IMR-90 (cell line): ENCODE results near the gene DENND1A. TPM values are rescaled to one million over a fixed set of nuclear protein-coding genes. Genes with fewer than 3 reads are reported as not detected.

Experiments
- ATAC-seq: fragments of 200-7000 bp; cut with Tn5 transposase; 2 replicates; pipeline ENCODE4 v1.9.1; 2020; ENCODE audit warnings: low read depth, mild to moderate bottlenecking, moderate library complexity
- BruUV-seq: library from RNA; stranded (reverse); fragments of 400-500 nt; replicated peaks from 2 replicates; lab custom pipeline; 2021; lab: Mats Ljungman, UMichigan
- CTCF ChIA-PET: fragments of 300-600 bp; formaldehyde crosslinking; extraction: SDS; loops from one replicate; lab custom pipeline; 2021; ENCODE audit warnings: antibody characterized with exemption; lab: Yijun Ruan, JAX
- POLR2A ChIA-PET: fragments of 300-600 bp; sonication (Branson Sonifier 250); formaldehyde crosslinking; loops from one replicate; lab custom pipeline; 2022; ENCODE audit warnings: antibody characterized with exemption; ENCODE audit not compliant: unreplicated experiment; lab: Charles Lee
- DNase-seq: peaks from one replicate; pipeline ENCODE4 v3.0.0; 2013
- H2AFZ ChIP-seq: replicated peaks from 2 replicates; pipeline ENCODE3; 2013; ENCODE audit warnings: low read length, mild to moderate bottlenecking; ENCODE audit not compliant: poor library complexity
- H2AK5ac ChIP-seq: 2 replicates; pipeline ENCODE4 v1.6.1; 2013; ENCODE audit warnings: low read depth, low read length, inconsistent platforms
- H2AK9ac ChIP-seq: replicated peaks from 2 replicates; pipeline ENCODE3; 2013; ENCODE audit warnings: mild to moderate bottlenecking, low read depth, low read length, moderate library complexity; ENCODE audit not compliant: poor library complexity
- H2BK120ac ChIP-seq: 2 replicates; pipeline ENCODE4 v1.6.1; 2013; ENCODE audit warnings: low read depth, low read length, inconsistent platforms
- H2BK15ac ChIP-seq: 3 replicates; pipeline ENCODE4 v1.6.1; 2013; ENCODE audit warnings: low read depth, low read length, inconsistent platforms
- H2BK20ac ChIP-seq: 2 replicates; pipeline ENCODE4 v1.6.1; 2013; ENCODE audit warnings: low read depth, mild to moderate bottlenecking, inconsistent platforms, low read length, moderate library complexity
- H2BK5ac ChIP-seq: 2 replicates; pipeline ENCODE4 v1.6.1; 2013; ENCODE audit warnings: mild to moderate bottlenecking, low read depth, low read length, inconsistent platforms; ENCODE audit not compliant: poor library complexity, severe bottlenecking
- H3K14ac ChIP-seq: replicated peaks from 2 replicates; pipeline ENCODE4 v1.6.1; 2013; ENCODE audit warnings: low read depth, low read length, inconsistent platforms
- H3K18ac ChIP-seq: 2 replicates; pipeline ENCODE4 v1.6.1; 2013; ENCODE audit warnings: low read depth, low read length, control low read depth
- H3K23ac ChIP-seq: 2 replicates; pipeline ENCODE4 v1.6.1; 2013; ENCODE audit warnings: low read depth, low read length, inconsistent platforms
- H3K27ac ChIP-seq: 2 replicates; pipeline ENCODE4 v1.5.1; 2013; ENCODE audit warnings: mild to moderate bottlenecking, control low read depth, low read length; ENCODE audit not compliant: insufficient read depth
- H3K27me3 ChIP-seq: 2 replicates; pipeline ENCODE4 v1.6.1; 2013; ENCODE audit warnings: low read length; ENCODE audit not compliant: control insufficient read depth, insufficient read depth
- H3K36me3 ChIP-seq: 2 replicates; pipeline ENCODE4 v1.6.1; 2013; ENCODE audit warnings: low read length, mixed read lengths; ENCODE audit not compliant: control insufficient read depth, insufficient read depth
- H3K4ac ChIP-seq: 2 replicates; pipeline ENCODE4 v1.6.1; 2013; ENCODE audit warnings: low read depth, low read length, inconsistent platforms
- H3K4me1 ChIP-seq: 2 replicates; pipeline ENCODE4 v1.6.1; 2013; ENCODE audit warnings: low read length, mixed read lengths; ENCODE audit not compliant: control insufficient read depth, insufficient read depth
- H3K4me2 ChIP-seq: 2 replicates; pipeline ENCODE4 v1.6.1; 2013; ENCODE audit warnings: low read depth, mild to moderate bottlenecking, control low read depth, low read length, moderate library complexity
- H3K4me3 ChIP-seq: 2 replicates; pipeline ENCODE4 v1.5.1; 2013; ENCODE audit warnings: low read depth, mild to moderate bottlenecking, control low read depth, low read length, moderate library complexity; ENCODE audit not compliant: insufficient read depth
- H3K56ac ChIP-seq: 2 replicates; pipeline ENCODE4 v1.6.1; 2013; ENCODE audit warnings: low read length, inconsistent platforms; ENCODE audit not compliant: insufficient read depth; ENCODE audit errors: extremely low read depth
- H3K79me1 ChIP-seq, 2 experiments: 2 replicates each; pipeline ENCODE4 v1.6.1; 2013; ENCODE audit warnings: low read length in 2 of 2, inconsistent platforms in 1 of 2, low read depth in 1 of 2
- H3K9ac ChIP-seq: 2 replicates; pipeline ENCODE4 v1.6.1; 2013; ENCODE audit warnings: low read depth, low read length, control low read depth
- H3K9me1 ChIP-seq: 2 replicates; pipeline ENCODE4 v1.6.1; 2013; ENCODE audit warnings: low read length, inconsistent platforms; ENCODE audit not compliant: insufficient read depth
- H3K9me3 ChIP-seq: 2 replicates; pipeline ENCODE4 v1.6.1; 2013; ENCODE audit warnings: low read length; ENCODE audit not compliant: control insufficient read depth, insufficient read depth
- H4K20me1 ChIP-seq: 2 replicates; pipeline ENCODE4 v1.6.1; 2013; ENCODE audit warnings: low read length, inconsistent platforms; ENCODE audit not compliant: insufficient read depth
- H4K5ac ChIP-seq: 2 replicates; pipeline ENCODE4 v1.6.1; 2013; ENCODE audit warnings: mild to moderate bottlenecking, low read depth, low read length, control low read depth
- H4K8ac ChIP-seq, 2 experiments: 2 replicates each; pipeline ENCODE4 v1.6.1; 2013; ENCODE audit warnings: low read depth in 2 of 2, low read length in 2 of 2, control low read depth in 1 of 2, inconsistent platforms in 1 of 2
- H4K91ac ChIP-seq: 2 replicates; pipeline ENCODE4 v1.6.1; 2013; ENCODE audit warnings: low read depth, low read length, inconsistent platforms; ENCODE audit not compliant: insufficient read depth
- BHLHE40 ChIP-seq: fragments of 150-350 bp; IDR thresholded peaks from 2 replicates; pipeline ENCODE4 v1.6.1; 2016; ENCODE audit warnings: mild to moderate bottlenecking, low read depth, low read length
- FOS ChIP-seq: fragments of 150-350 bp; IDR thresholded peaks from 2 replicates; pipeline ENCODE4 v1.6.1; 2016; ENCODE audit warnings: low read depth, low read length
- RAD21 ChIP-seq: IDR thresholded peaks from 2 replicates; pipeline ENCODE4 v1.6.1; 2012; ENCODE audit warnings: low read length, improper control_type of control experiment
- SMC3 ChIP-seq: fragments of 150-350 bp; IDR thresholded peaks from 2 replicates; pipeline ENCODE4 v1.6.1; 2016; ENCODE audit warnings: low read depth, mild to moderate bottlenecking, antibody characterized with exemption, low read length, moderate library complexity
- WGBS, 2 experiments: methylation state at CpG; one replicate each; pipeline versions ENCODE4 v1.1.5 to v1.1.7; 2013; ENCODE audit warnings: missing lambda C conversion rate in 2 of 2; ENCODE audit not compliant: insufficient read length in 1 of 2; ENCODE audit errors: extremely low coverage in 2 of 2; 5-methylcytosine and 5-hydroxymethylcytosine counted together
- dilution Hi-C: fragments of 300-500 bp; cut with HindIII; formaldehyde crosslinking; loops from one replicate; pipeline ENCODE4 v1.14.3; 2018; ENCODE audit warnings: low sequenced_read_pairs; ENCODE audit not compliant: unreplicated experiment
- in situ Hi-C: fragments of 300-500 bp; cut with MboI; formaldehyde crosslinking; loops from 3 replicates; pipeline ENCODE4 v1.14.3; 2019; ENCODE audit warnings: low sequenced_read_pairs, inconsistent platforms, mixed read lengths
- intact Hi-C: fragments of 100-400 bp; cut with micrococcal nuclease; formaldehyde crosslinking; loops from 2 replicates; pipeline ENCODE4 v1.10.0; 2022
- polyA plus RNA-seq, 3 experiments: library from polyadenylated mRNA; depleted of rRNA; stranded (reverse); fragments of >200 nt; gene quantifications; 2 replicates each; pipeline ENCODE4 v1.2.3, GENCODE V29; 2012; ENCODE audit warnings: low replicate concordance in 1 of 3
- total RNA-seq: library from RNA; depleted of rRNA; stranded (reverse); fragments of >200 nt; gene quantifications from 2 replicates; pipeline ENCODE4 v1.2.3, GENCODE V29; 2012

DENND1A gene
- total and polyA plus RNA-seq, 2 of the 4 experiments (the other 2 are of a cell fraction): 21.4 to 27.6 TPM

- no peak for ATAC-seq
- no peak overlapping the region for H2BK20ac ChIP-seq
- H3K18ac ChIP-seq: no peak overlapping the region
- no peak overlapping the region for H3K4me3 ChIP-seq
- no peak overlapping the region for H2AK9ac ChIP-seq
- no peak overlapping the region for H4K8ac ChIP-seq
- no peak overlapping the region for H2AK5ac ChIP-seq
- intact Hi-C loops: loop anchor here (5.0 kb wide), 1 partner anchor 46 kb away; no protein-coding TSS in a partner anchor
- no peak overlapping the region for H3K9ac ChIP-seq
- CTCF ChIA-PET: no interaction called here
- H3K23ac ChIP-seq: no peak overlapping the region
- H4K91ac ChIP-seq: no peak overlapping the region
- dilution Hi-C loops: no loop called here
- H3K36me3 ChIP-seq: no peaks in the 10 kb centered on the region
- no peak overlapping the region for H4K5ac ChIP-seq
- no peak overlapping the region for H2BK120ac ChIP-seq
- in situ Hi-C loops: no loop called here
- H3K9me1 ChIP-seq: peaks cover 3% of the 10 kb centered on the region
- TF ChIP-seq BHLHE40 (no peak), RAD21 (no peak), SMC3 (no peak), FOS (no peak)
- H4K20me1 ChIP-seq: peaks cover 3% of the 10 kb centered on the region; the same call in 1 of the 2 replicates
- POLR2A ChIA-PET: no interaction called here
- H3K9me3 ChIP-seq: no peaks in the 10 kb centered on the region
- no peak overlapping the region for H3K27ac ChIP-seq
- peaks cover 5% of the 10 kb centered on the region; the same call in 1 of the 2 replicates for H3K4me1 ChIP-seq
- H3K27me3 ChIP-seq: no peaks in the 10 kb centered on the region
- H3K56ac ChIP-seq: no peak overlapping the region
- H3K4ac ChIP-seq: no peak overlapping the region
- no peak overlapping the region for H2BK5ac ChIP-seq
- H3K79me1 ChIP-seq: peaks cover 0 to 6% of the 10 kb centered on the region in 2 experiments; a peak in 3 of 4 replicates
- BruUV-seq: no TSS peak
- no peak overlapping the region for H3K14ac ChIP-seq
- H2AFZ ChIP-seq: no peak overlapping the region
- DNase-seq: no peak
- WGBS, 2 experiments: no CpG with 5 or more reads among the region's 4 CpGs
- H3K4me2 ChIP-seq: no peak overlapping the region
- no peak overlapping the region for H2BK15ac ChIP-seq
Observed at GRCh38 chr9:123743737-123744136, 186.2 kb downstream of the DENND1A start.
